GM12878 (cell line): ENCODE measurements around the gene ATP6V0E1. TPM values are rescaled to one million over a fixed set of nuclear protein-coding genes. Genes with fewer than 3 reads are reported as not detected.

Source experiments
- ATAC-seq: fragments of 200-7000 bp; cut with Tn5 transposase; 3 replicates; pipeline ENCODE4 v1.9.1; 2020; ENCODE audit warnings: mild to moderate bottlenecking, moderate library complexity
- BruUV-seq: library from RNA; stranded (reverse); fragments of 400-500 nt; replicated peaks from 2 replicates; lab custom pipeline; 2021; lab: Mats Ljungman, UMichigan
- CTCF ChIA-PET: fragments of 300-600 bp; sonication (Branson Sonifier 250); formaldehyde crosslinking; extraction: SDS; loops from one replicate; lab custom pipeline; 2021; ENCODE audit warnings: inconsistent platforms; lab: Yijun Ruan, JAX
- POLR2A ChIA-PET: fragments of 350-600 bp; formaldehyde crosslinking; extraction: SDS; loops from one replicate; lab custom pipeline; 2021; ENCODE audit warnings: inconsistent platforms; lab: Charles Lee
- RAD21 ChIA-PET: fragments of 300-600 bp; sonication (Branson Sonifier 250); formaldehyde crosslinking; loops from one replicate; lab custom pipeline; 2023; ENCODE audit warnings: antibody characterized with exemption; ENCODE audit not compliant: unreplicated experiment; lab: Charles Lee
- SMC1A ChIA-PET: fragments of 300-600 bp; sonication (Branson Sonifier 250); formaldehyde crosslinking; loops from one replicate; lab custom pipeline; 2023; ENCODE audit not compliant: unreplicated experiment, uncharacterized antibody; lab: Charles Lee
- DNase-seq: peaks from one replicate; pipeline ENCODE4 v3.0.0-alpha.2; 2011; ENCODE audit warnings: low read depth, low spot score
- FAIRE-seq: peaks from 3 replicates; lab custom pipeline; 2011; peaks lifted over from hg19 to GRCh38; lab: Jason Lieb, UNC
- H2AFZ ChIP-seq: 2 replicates; pipeline ENCODE4 v1.6.0; 2011; ENCODE audit warnings: low read depth, low read length, control low read depth; ENCODE audit not compliant: control insufficient read depth
- H3K27ac ChIP-seq: 2 replicates; pipeline ENCODE4 v1.5.1; 2011; ENCODE audit warnings: control low read depth; ENCODE audit not compliant: control insufficient read depth, insufficient read depth
- H3K27me3 ChIP-seq, 2 experiments: replicated peaks in 1 of 2; 2 replicates each; pipeline versions ENCODE4 v1.6.0 to v1.6.1; 2011; ENCODE audit warnings: low read length in 1 of 2; ENCODE audit not compliant: control insufficient read depth in 2 of 2, insufficient read depth in 2 of 2
- H3K36me3 ChIP-seq, 2 experiments: 2 replicates each; pipeline ENCODE4 v1.5.1; 2011; ENCODE audit warnings: low read length in 1 of 2; ENCODE audit not compliant: control insufficient read depth in 2 of 2, insufficient read depth in 2 of 2
- H3K4me1 ChIP-seq: 2 replicates; pipeline ENCODE4 v1.6.1; 2011; ENCODE audit warnings: mild to moderate bottlenecking, low read length, moderate library complexity, mixed read lengths; ENCODE audit not compliant: control insufficient read depth, insufficient read depth
- H3K4me2 ChIP-seq: 2 replicates; pipeline ENCODE4 v1.6.0; 2011; ENCODE audit warnings: control low read depth; ENCODE audit not compliant: control insufficient read depth, insufficient read depth
- H3K4me3 ChIP-seq: fragments of 200-600 bp; sonication (generic); 2 replicates; pipeline ENCODE4 v1.5.1; 2016
- H3K79me2 ChIP-seq: 2 replicates; pipeline ENCODE4 v1.6.0; 2011; ENCODE audit warnings: low read length; ENCODE audit not compliant: control insufficient read depth, insufficient read depth
- H3K9ac ChIP-seq: 2 replicates; pipeline ENCODE4 v1.8.0; 2011; ENCODE audit warnings: low read length, control low read depth, mixed read lengths; ENCODE audit not compliant: control insufficient read depth, insufficient read depth
- H3K9me3 ChIP-seq: replicated peaks from 3 replicates; pipeline ENCODE4 v1.5.1; 2011; ENCODE audit warnings: mild to moderate bottlenecking, low read length; ENCODE audit not compliant: control insufficient read depth, insufficient read depth
- H4K20me1 ChIP-seq: 2 replicates; pipeline ENCODE4 v1.6.0; 2011; ENCODE audit not compliant: control insufficient read depth, insufficient read depth
- FOS ChIP-seq: IDR thresholded peaks from 3 replicates; pipeline ENCODE4 v1.6.1; 2011; ENCODE audit warnings: borderline replicate concordance; ENCODE audit not compliant: insufficient read length; ENCODE audit errors: extremely low read depth
- IRF3 ChIP-seq: fragments of 450-650 bp; IDR thresholded peaks from 2 replicates; pipeline ENCODE4 v1.6.1; 2014; ENCODE audit warnings: mild to moderate bottlenecking
- JUNB ChIP-seq: IDR thresholded peaks from 2 replicates; pipeline ENCODE4 v1.6.1; 2016; ENCODE audit warnings: antibody characterized with exemption, mild to moderate bottlenecking
- MAX ChIP-seq: IDR thresholded peaks from 2 replicates; pipeline ENCODE4 v1.6.1; 2012; ENCODE audit warnings: low read depth, low read length, improper control_type of control experiment
- NFYA ChIP-seq: IDR thresholded peaks from 2 replicates; pipeline ENCODE4 v1.6.1; 2011; ENCODE audit warnings: low read depth, mild to moderate bottlenecking, low read length, improper control_type of control experiment, borderline replicate concordance
- RAD51 ChIP-seq: fragments of 450-650 bp; IDR thresholded peaks from 2 replicates; pipeline ENCODE4 v1.6.1; 2016; ENCODE audit warnings: moderate library complexity, mild to moderate bottlenecking, inconsistent platforms
- RCOR1 ChIP-seq: conservative IDR thresholded peaks from 2 replicates; pipeline ENCODE4 v1.6.1; 2012; ENCODE audit warnings: low read depth, low read length, improper control_type of control experiment
- RELB ChIP-seq: fragments of 450-650 bp; IDR thresholded peaks from 2 replicates; pipeline ENCODE4 v1.6.1; 2017; ENCODE audit warnings: low read depth, mild to moderate bottlenecking, moderate library complexity
- SIX5 ChIP-seq: IDR thresholded peaks from 2 replicates; pipeline ENCODE4 v1.6.1; 2011; ENCODE audit warnings: mild to moderate bottlenecking, low read depth, low read length, moderate library complexity; ENCODE audit not compliant: severe bottlenecking
- SMAD1 ChIP-seq: fragments of 450-650 bp; IDR thresholded peaks from 2 replicates; pipeline ENCODE4 v1.6.1; 2018; ENCODE audit warnings: mild to moderate bottlenecking, low read depth; ENCODE audit not compliant: partially characterized antibody
- SREBF1 ChIP-seq: IDR thresholded peaks from 2 replicates; pipeline ENCODE4 v1.6.1; 2012; ENCODE audit warnings: mild to moderate bottlenecking, low read length
- TCF12 ChIP-seq: IDR thresholded peaks from 2 replicates; pipeline ENCODE4 v1.6.1; 2011; ENCODE audit warnings: low read depth, mild to moderate bottlenecking, low read length
- TCF3 ChIP-seq: IDR thresholded peaks from 2 replicates; pipeline ENCODE4 v1.6.1; 2012; ENCODE audit warnings: low read depth, mild to moderate bottlenecking, low read length, borderline replicate concordance; ENCODE audit not compliant: insufficient read depth
- WGBS: methylation state at CpG from one replicate; pipeline ENCODE4 v1.1.6; 2016; ENCODE audit warnings: low lambda C conversion rate; ENCODE audit not compliant: insufficient replicate concordance, insufficient coverage; ENCODE audit errors: missing lambda C conversion rate; 5-methylcytosine and 5-hydroxymethylcytosine counted together
- in situ Hi-C: fragments of 300-500 bp; cut with MboI; formaldehyde crosslinking; loops from 9 replicates; pipeline ENCODE4 v1.14.3; 2018; ENCODE audit warnings: mixed read lengths
- intact Hi-C: fragments of 100-400 bp; cut with micrococcal nuclease; formaldehyde crosslinking; loops from one replicate; pipeline ENCODE4 v1.14.2; 2022; ENCODE audit not compliant: unreplicated experiment
- polyA plus RNA-seq, 11 experiments: library from polyadenylated mRNA; depleted of rRNA in 4 of 11; unstranded in 6 of 11; stranded (reverse) in 5 of 11; fragments of >200 nt; fragmentation: Nextera tagmentation in 4 of 11; fragmentation: Illumina TruSeq in 1 of 11; extraction: Ambion mirVana in 4 of 11; extraction: Trizol in 1 of 11; gene quantifications; 1 replicate in 1 of 11; 2 replicates in 10 of 11; pipeline versions ENCODE4 v1.2.1 to v1.2.3, GENCODE V29; 2011 to 2016; ENCODE audit warnings: inconsistent platforms in 2 of 11, missing spikeins in 2 of 11, low read depth in 1 of 11
- total RNA-seq, 4 experiments: library from RNA; depleted of rRNA in 3 of 4; stranded (reverse); fragments of >200 nt in 3 of 4; fragmentation: Illumina TruSeq in 1 of 4; extraction: Trizol in 1 of 4; gene quantifications; 2 replicates each; pipeline versions ENCODE4 v1.2.1 to v1.2.3, GENCODE V29; 2013 to 2021

ATP6V0E1 gene
- total and polyA plus RNA-seq, 10 of the 15 experiments (the other 5 are each of a cell fraction or from before 2014, with no cell fraction given), result 143 to 787 (median 306) TPM

GRCh38 chr5:172994405-172994804, 10.8 kb downstream of the ATP6V0E1 start:
- no peaks in the 10 kb centered on the region for H3K27me3 ChIP-seq
- WGBS, result 93% methylated on average over 2 of the region's 2 CpGs
- intact Hi-C loops, result no loop called here
- no peak overlapping the region for H3K4me2 ChIP-seq
- no peak overlapping the region for H3K9ac ChIP-seq
- BruUV-seq, result no TSS peak
- ATAC-seq (no peak; the same call in 2 of the 3 replicates), DNase-seq (no peak), FAIRE-seq (no peak)
- RAD21 ChIA-PET, result interaction anchor here (1.2 to 2.4 kb wide), 2 partner anchors 10 to 42 kb away, joined by 3 to 8 read pairs; no protein-coding TSS in a partner anchor
- in situ Hi-C loops, result no loop called here
- H3K4me3 ChIP-seq, result no peak overlapping the region
- no peak overlapping the region for H2AFZ ChIP-seq
- no peak for TF ChIP-seq RAD51
- TF ChIP-seq SMAD1, result no peak
- TF ChIP-seq RCOR1, result no peak
- TF ChIP-seq SIX5, result no peak
- TF ChIP-seq NFYA, result no peak
- no peak for TF ChIP-seq RELB
- TF ChIP-seq TCF3, result no peak
- no peak for TF ChIP-seq FOS
- no peak for TF ChIP-seq MAX
- no peak for TF ChIP-seq SREBF1
- no peak for TF ChIP-seq IRF3
- TF ChIP-seq TCF12, result no peak
- no peak for TF ChIP-seq JUNB
- POLR2A ChIA-PET, result interaction anchor here (1.4 to 2.2 kb wide), 4 partner anchors 10 to 41 kb away, joined by 3 to 8 read pairs (median 4); partner anchors contain the start of gene ATP6V0E1
- peaks cover 46% of the 10 kb centered on the region for H3K79me2 ChIP-seq
- H4K20me1 ChIP-seq, result 0 out of 2 replicates have a peak, but pooled peaks cover 3% of the 10 kb centered on the region
- CTCF ChIA-PET, result interaction anchor here (2.5 to 3.4 kb wide), 2 partner anchors 10 to 41 kb away, joined by 9 to 16 read pairs; partner anchors contain the start of gene ATP6V0E1
- no peak overlapping the region for H3K27ac ChIP-seq
- H3K36me3 ChIP-seq, result peaks cover 2 to 29% of the 10 kb centered on the region in 2 experiments
- H3K9me3 ChIP-seq, result no peaks in the 10 kb centered on the region
- peaks cover 3% of the 10 kb centered on the region; the same call in 1 of the 2 replicates for H3K4me1 ChIP-seq
- SMC1A ChIA-PET, result interaction anchor here (0.7 to 2.1 kb wide), 5 partner anchors 8 to 157 kb away, joined by 3 to 12 read pairs (median 6); partner anchors contain the start of gene ATP6V0E1
